ENCODE results near the gene MYBPC2.

GRCh38 chr19:50478901-50479715, 46.4 kb downstream of the MYBPC2 start:
- TF ChIP-seq CTCF (IDR thresholded peaks at IDR 0.05) (no peak), POLR2A (IDR thresholded peaks at IDR 0.05) (no peak)

Measured in thyroid gland (tissue), 4 donors.